Nephron progenitor cell (in vitro differentiated cells): ENCODE results near the gene ANO6.

Source experiments
- DNase-seq: peaks from one replicate; pipeline ENCODE4 v3.0.0; 2021
- H3K27ac Mint-ChIP-seq: 2 replicates; pipeline ENCODE4 v1.8.0; 2021; ENCODE audit warnings: mild to moderate bottlenecking, moderate library complexity, mixed read lengths
- H3K27me3 Mint-ChIP-seq: 2 replicates; pipeline ENCODE4 v1.8.0; 2021; ENCODE audit warnings: mild to moderate bottlenecking, low read depth, mixed read lengths; ENCODE audit not compliant: poor library complexity
- H3K36me3 Mint-ChIP-seq: 2 replicates; pipeline ENCODE4 v1.8.0; 2021; ENCODE audit warnings: low read depth, mixed read lengths
- H3K4me1 Mint-ChIP-seq: 2 replicates; pipeline ENCODE4 v1.8.0; 2021; ENCODE audit warnings: mixed read lengths
- H3K4me3 Mint-ChIP-seq: 2 replicates; pipeline ENCODE4 v1.8.0; 2021; ENCODE audit warnings: mild to moderate bottlenecking, moderate library complexity, mixed read lengths
- H3K9me3 Mint-ChIP-seq: 2 replicates; pipeline ENCODE4 v1.8.0; 2021; ENCODE audit warnings: mild to moderate bottlenecking, moderate library complexity, mixed read lengths
- CTCF ChIP-seq: fragments of 200-600 bp; sonication (generic); IDR thresholded peaks from 2 replicates; pipeline ENCODE4 v1.5.0; 2021; ENCODE audit warnings: antibody characterized with exemption

Gene ANO6

GRCh38 chr12:45339035-45339434, 123.1 kb downstream of the ANO6 start:
- no peak for TF ChIP-seq CTCF
- Mint-ChIP-seq H3K9me3 (no peaks in the 10 kb centered on the region), H3K27me3 (no peaks in the 10 kb centered on the region), H3K4me3 (no peak overlapping the region), H3K27ac (no peak overlapping the region), H3K4me1 (no peaks in the 10 kb centered on the region), H3K36me3 (peaks cover 12% of the 10 kb centered on the region)
- DNase-seq, result no peak

GRCh38 chr12:45342171-45342570, 126.3 kb downstream of the ANO6 start:
- Mint-ChIP-seq H3K27me3 (no peaks in the 10 kb centered on the region), H3K9me3 (no peaks in the 10 kb centered on the region), H3K4me3 (no peak overlapping the region), H3K4me1 (no peaks in the 10 kb centered on the region), H3K27ac (no peak overlapping the region), H3K36me3 (peaks cover 16% of the 10 kb centered on the region)
- TF ChIP-seq CTCF, result no peak
- no peak for DNase-seq

GRCh38 chr12:45342848-45343247, 127.0 kb downstream of the ANO6 start:
- no peak for DNase-seq
- no peak for TF ChIP-seq CTCF
- Mint-ChIP-seq H3K9me3 (no peaks in the 10 kb centered on the region), H3K36me3 (peaks cover 18% of the 10 kb centered on the region), H3K27me3 (no peaks in the 10 kb centered on the region), H3K4me1 (no peaks in the 10 kb centered on the region), H3K27ac (no peak overlapping the region), H3K4me3 (no peak overlapping the region)

GRCh38 chr12:45343269-45344051, 127.6 kb downstream of the ANO6 start:
- TF ChIP-seq CTCF, result no peak
- H3K4me1 Mint-ChIP-seq, result no peaks in the 10 kb centered on the region
- no peak for DNase-seq
- H3K9me3 Mint-ChIP-seq, result no peaks in the 10 kb centered on the region
- H3K27ac Mint-ChIP-seq, result peak overlapping the region; percentile 33
- peaks cover 25% of the 10 kb centered on the region for H3K36me3 Mint-ChIP-seq
- no peak overlapping the region for H3K4me3 Mint-ChIP-seq
- no peaks in the 10 kb centered on the region for H3K27me3 Mint-ChIP-seq

GRCh38 chr12:45348311-45348710, 132.4 kb downstream of the ANO6 start:
- Mint-ChIP-seq H3K4me3 (no peak overlapping the region), H3K27me3 (no peaks in the 10 kb centered on the region), H3K4me1 (no peaks in the 10 kb centered on the region), H3K27ac (no peak overlapping the region), H3K36me3 (peaks cover 63% of the 10 kb centered on the region), H3K9me3 (peaks cover 3% of the 10 kb centered on the region)
- TF ChIP-seq CTCF, result no peak
- DNase-seq, result no peak

- H3K4me3 Mint-ChIP-seq, result no peak overlapping the region
- no peak for TF ChIP-seq CTCF
- no peaks in the 10 kb centered on the region for H3K27me3 Mint-ChIP-seq
- H3K9me3 Mint-ChIP-seq, result peaks cover 3% of the 10 kb centered on the region
- no peak for DNase-seq
- H3K27ac Mint-ChIP-seq, result no peak overlapping the region
- peaks cover 68% of the 10 kb centered on the region for H3K36me3 Mint-ChIP-seq
- no peaks in the 10 kb centered on the region for H3K4me1 Mint-ChIP-seq
These were observed 133.1 kb downstream of the ANO6 start for GRCh38 chr12:45348986-45349385.
